ENCODE results near the gene DSCAM. TPM values are rescaled to one million over a fixed set of nuclear protein-coding genes. Genes with fewer than 3 reads are reported as not detected.
"Not testable (repeated sequence)": the region's sequence is repeated elsewhere in the genome, so short reads cannot be mapped to it uniquely, and the experiment has no call there.

Gene DSCAM
- total and polyA plus RNA-seq, 2 experiments from 2014 or later, result 0.23 to 0.42 TPM

DNA sequence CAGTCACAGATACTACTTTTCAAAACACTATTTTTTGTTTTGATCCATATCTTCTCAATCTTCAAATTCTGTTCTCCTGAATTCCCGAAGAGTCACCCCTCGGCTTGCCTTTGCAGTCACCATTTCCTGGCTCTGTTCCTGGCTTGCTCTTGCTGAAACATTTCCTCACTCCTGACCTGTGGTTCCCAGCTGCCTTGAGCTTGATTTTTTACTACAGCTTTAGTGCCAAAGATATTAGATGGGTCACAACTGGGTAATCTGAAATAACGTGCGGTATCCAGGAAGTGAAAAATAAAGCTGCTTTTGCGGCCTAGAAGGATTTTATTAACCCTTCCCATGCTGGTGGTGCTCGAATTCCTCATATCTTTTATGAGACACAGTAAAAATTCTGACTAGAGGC, 660.9 kb downstream of the DSCAM start:
- TF ChIP-seq, protein P1, sequence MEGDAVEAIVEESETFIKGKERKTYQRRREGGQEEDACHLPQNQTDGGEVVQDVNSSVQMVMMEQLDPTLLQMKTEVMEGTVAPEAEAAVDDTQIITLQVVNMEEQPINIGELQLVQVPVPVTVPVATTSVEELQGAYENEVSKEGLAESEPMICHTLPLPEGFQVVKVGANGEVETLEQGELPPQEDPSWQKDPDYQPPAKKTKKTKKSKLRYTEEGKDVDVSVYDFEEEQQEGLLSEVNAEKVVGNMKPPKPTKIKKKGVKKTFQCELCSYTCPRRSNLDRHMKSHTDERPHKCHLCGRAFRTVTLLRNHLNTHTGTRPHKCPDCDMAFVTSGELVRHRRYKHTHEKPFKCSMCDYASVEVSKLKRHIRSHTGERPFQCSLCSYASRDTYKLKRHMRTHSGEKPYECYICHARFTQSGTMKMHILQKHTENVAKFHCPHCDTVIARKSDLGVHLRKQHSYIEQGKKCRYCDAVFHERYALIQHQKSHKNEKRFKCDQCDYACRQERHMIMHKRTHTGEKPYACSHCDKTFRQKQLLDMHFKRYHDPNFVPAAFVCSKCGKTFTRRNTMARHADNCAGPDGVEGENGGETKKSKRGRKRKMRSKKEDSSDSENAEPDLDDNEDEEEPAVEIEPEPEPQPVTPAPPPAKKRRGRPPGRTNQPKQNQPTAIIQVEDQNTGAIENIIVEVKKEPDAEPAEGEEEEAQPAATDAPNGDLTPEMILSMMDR (IDR thresholded peaks at IDR 0.05; ENCODE audit: low read depth, low read length), result no peak
- no peak overlapping the region for H3K27ac ChIP-seq
- H3K27me3 ChIP-seq, result no peaks in the 10 kb centered on the region
- DNase-seq (ENCODE audit: low read depth in 1 of 2, low spot score in 1 of 2), result no peak
- no peak overlapping the region for H3K4me3 ChIP-seq
- H3K4me1 ChIP-seq (ENCODE audit: low read depth), result peaks cover 3% of the 10 kb centered on the region
- no peaks in the 10 kb centered on the region for H3K9me3 ChIP-seq (ENCODE audit: low read depth)
- H3K36me3 ChIP-seq, result no peaks in the 10 kb centered on the region

DNA sequence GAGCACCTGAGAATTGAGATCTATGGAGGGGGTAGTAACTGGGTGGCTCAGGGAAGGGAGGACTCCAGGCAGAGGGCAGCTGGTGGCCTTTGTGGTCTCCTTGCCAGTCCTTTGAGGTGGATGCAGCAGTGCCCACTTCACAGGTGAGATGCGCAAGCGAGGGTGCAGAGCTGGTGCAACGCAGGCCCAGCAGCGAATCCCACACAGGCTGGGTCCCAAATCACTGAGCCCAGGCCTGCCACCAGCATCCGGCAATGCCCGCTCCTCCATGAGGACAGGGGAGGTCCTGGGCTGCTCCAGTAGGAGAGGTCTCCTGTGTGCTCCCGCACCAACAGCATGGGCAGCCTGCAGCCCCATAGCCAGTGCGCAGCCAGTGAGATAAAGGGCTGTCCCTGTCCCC, 661.8 kb downstream of the DSCAM start:
- Histone ChIP-seq H3K27me3 (no peaks in the 10 kb centered on the region), H3K27ac (no peak overlapping the region), H3K36me3 (no peaks in the 10 kb centered on the region), H3K4me3 (no peak overlapping the region), H3K9me3 (ENCODE audit: low read depth) (no peaks in the 10 kb centered on the region), H3K4me1 (ENCODE audit: low read depth) (peaks cover 3% of the 10 kb centered on the region)
- TF ChIP-seq, protein P1 (IDR thresholded peaks at IDR 0.05; ENCODE audit: low read depth, low read length), result no peak
- no peak for DNase-seq (ENCODE audit: low read depth in 1 of 2, low spot score in 1 of 2)

DNA sequence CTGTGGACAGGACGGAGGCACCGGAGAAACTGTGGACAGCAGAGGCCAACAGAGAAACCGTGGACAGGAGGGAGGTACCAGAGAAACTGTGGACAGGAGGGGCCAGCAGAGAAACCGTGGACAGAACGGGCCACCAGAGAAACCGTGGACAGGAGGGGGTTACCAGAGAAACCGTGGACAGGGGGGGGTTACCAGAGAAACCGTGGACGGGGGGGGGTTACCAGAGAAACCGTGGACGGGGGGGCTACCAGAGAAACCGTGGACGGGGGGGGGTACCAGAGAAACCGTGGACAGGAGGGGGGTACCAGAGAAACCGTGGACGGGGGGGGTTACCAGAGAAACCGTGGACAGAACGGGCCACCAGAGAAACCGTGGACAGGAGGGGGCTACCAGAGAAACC, 664.5 kb downstream of the DSCAM start:
- H3K27me3 ChIP-seq; H3K36me3 ChIP-seq; H3K4me3 ChIP-seq; H3K27ac ChIP-seq; H3K4me1 ChIP-seq (ENCODE audit: low read depth); H3K9me3 ChIP-seq (ENCODE audit: low read depth); DNase-seq (ENCODE audit: low read depth in 1 of 2, low spot score in 1 of 2): not testable (repeated sequence)

DNA sequence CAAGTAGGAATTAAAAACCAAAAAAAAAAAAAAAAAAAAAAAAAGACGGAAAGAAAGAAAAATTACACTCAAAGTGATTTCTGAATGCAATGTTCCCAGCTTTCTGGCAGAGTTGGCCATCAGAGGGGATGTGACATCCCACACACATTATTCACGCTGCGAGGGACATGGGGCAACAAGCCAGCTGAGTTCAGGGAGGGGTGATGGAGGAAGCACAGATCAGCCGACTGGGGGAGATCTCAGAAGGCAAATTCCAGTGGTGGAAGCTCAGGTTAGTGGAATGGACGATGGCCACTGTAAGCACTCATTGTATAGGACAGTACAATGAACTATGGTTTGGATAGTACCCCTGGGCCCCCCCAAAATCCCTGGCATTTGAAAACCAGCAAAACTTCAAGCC, 667.8 kb downstream of the DSCAM start:
- Histone ChIP-seq H3K27me3 (no peaks in the 10 kb centered on the region), H3K27ac (no peak overlapping the region), H3K36me3 (no peaks in the 10 kb centered on the region), H3K9me3 (ENCODE audit: low read depth) (no peaks in the 10 kb centered on the region), H3K4me1 (ENCODE audit: low read depth) (no peaks in the 10 kb centered on the region), H3K4me3 (no peak overlapping the region)
- DNase-seq (ENCODE audit: low read depth in 1 of 2, low spot score in 1 of 2), result no peak
- TF ChIP-seq, protein P1 (IDR thresholded peaks at IDR 0.05; ENCODE audit: low read depth, low read length), result no peak

DNA sequence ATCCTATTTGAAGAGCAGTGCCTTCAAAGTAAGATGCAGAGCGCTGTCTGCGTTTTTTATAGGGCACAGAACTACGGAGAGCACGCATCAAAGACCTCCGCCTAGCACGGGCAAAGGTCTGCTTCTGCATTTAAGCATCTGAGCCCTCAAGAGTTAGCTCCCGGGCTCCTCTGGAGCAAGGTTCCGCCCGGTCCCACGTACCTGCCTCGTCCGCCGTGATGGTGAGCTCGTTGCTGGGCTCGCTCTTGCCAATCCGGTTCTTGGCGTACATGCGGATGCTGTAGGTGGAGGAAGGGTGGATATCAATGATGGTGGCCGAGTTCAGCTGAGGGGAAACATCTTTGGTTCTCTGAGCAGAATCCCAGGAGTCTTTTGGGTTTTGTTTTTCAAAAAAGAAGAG, 668.2 kb downstream of the DSCAM start:
- no peak overlapping the region for H3K4me3 ChIP-seq
- no peaks in the 10 kb centered on the region for H3K27me3 ChIP-seq
- H3K9me3 ChIP-seq (ENCODE audit: low read depth), result no peaks in the 10 kb centered on the region
- DNase-seq (ENCODE audit: low read depth in 1 of 2, low spot score in 1 of 2), result no peak
- H3K36me3 ChIP-seq, result no peaks in the 10 kb centered on the region
- TF ChIP-seq, protein P1 (IDR thresholded peaks at IDR 0.05; ENCODE audit: low read depth, low read length), result no peak
- H3K4me1 ChIP-seq (ENCODE audit: low read depth), result no peaks in the 10 kb centered on the region
- H3K27ac ChIP-seq, result no peak overlapping the region

DNA sequence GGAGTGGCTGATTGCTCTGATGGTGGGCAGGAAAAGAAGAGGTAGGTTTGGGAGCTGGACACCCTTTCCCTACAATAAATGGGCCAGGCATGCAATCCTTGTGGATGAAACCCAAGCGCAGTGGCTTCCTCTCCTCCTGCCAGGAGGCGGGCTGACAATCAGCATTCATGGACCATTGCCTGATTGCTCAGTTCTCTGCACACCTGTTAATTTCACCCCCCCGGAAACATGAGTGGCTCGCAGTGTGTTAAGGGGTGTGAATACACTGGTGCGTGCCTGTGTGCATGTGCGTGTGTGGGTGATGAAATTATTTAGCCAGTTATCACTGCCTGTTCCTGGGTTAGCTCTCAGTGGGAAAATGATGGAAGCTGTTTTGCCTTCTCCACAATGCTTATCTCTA, 669.0 kb downstream of the DSCAM start:
- no peaks in the 10 kb centered on the region for H3K27me3 ChIP-seq
- no peak overlapping the region for H3K27ac ChIP-seq
- TF ChIP-seq, protein P1 (IDR thresholded peaks at IDR 0.05; ENCODE audit: low read depth, low read length), result no peak
- DNase-seq (ENCODE audit: low read depth in 1 of 2, low spot score in 1 of 2), result no peak
- no peaks in the 10 kb centered on the region for H3K9me3 ChIP-seq (ENCODE audit: low read depth)
- H3K36me3 ChIP-seq, result no peaks in the 10 kb centered on the region
- H3K4me3 ChIP-seq, result no peak overlapping the region
- no peaks in the 10 kb centered on the region for H3K4me1 ChIP-seq (ENCODE audit: low read depth)
